Activated T-helper 17 cell treated with anti-CD3 and anti-CD28 coated beads, Interleukin-2, amount 50 U/mL, for 72 hours (primary cell): Measurements from ENCODE around the gene FKBP2. TPM values are rescaled to one million over a fixed set of nuclear protein-coding genes. Genes with fewer than 3 reads are reported as not detected.

Experiments used
- ATAC-seq: fragments of 150-1000 bp; cut with Tn5 transposase; replicated peaks from 2 replicates; pipeline ENCODE4 v1.10.0; 2021; ENCODE audit warnings: mild to moderate bottlenecking, moderate library complexity
- H3K27ac Mint-ChIP-seq: one replicate; pipeline ENCODE4 v1.8.0; 2022; ENCODE audit warnings: mixed read lengths
- H3K27me3 Mint-ChIP-seq: one replicate; pipeline ENCODE4 v1.8.0; 2022; ENCODE audit warnings: mixed read lengths
- H3K36me3 Mint-ChIP-seq: one replicate; pipeline ENCODE4 v1.8.0; 2022; ENCODE audit warnings: low read depth, mild to moderate bottlenecking, mixed read lengths
- H3K4me1 Mint-ChIP-seq: one replicate; pipeline ENCODE4 v1.8.0; 2022; ENCODE audit warnings: mixed read lengths
- H3K4me3 Mint-ChIP-seq: one replicate; pipeline ENCODE4 v1.8.0; 2022; ENCODE audit warnings: mild to moderate bottlenecking, mixed read lengths
- H3K9me3 Mint-ChIP-seq: one replicate; pipeline ENCODE4 v1.8.0; 2022; ENCODE audit warnings: mixed read lengths
- total RNA-seq, 2 donors: library from RNA; stranded (reverse); gene quantifications; one replicate each; pipeline ENCODE4 v1.2.3, GENCODE V29; 2022

FKBP2 gene
- total RNA-seq, 2 donors from 2014 or later: 16.3 to 45.2 TPM

DNA sequence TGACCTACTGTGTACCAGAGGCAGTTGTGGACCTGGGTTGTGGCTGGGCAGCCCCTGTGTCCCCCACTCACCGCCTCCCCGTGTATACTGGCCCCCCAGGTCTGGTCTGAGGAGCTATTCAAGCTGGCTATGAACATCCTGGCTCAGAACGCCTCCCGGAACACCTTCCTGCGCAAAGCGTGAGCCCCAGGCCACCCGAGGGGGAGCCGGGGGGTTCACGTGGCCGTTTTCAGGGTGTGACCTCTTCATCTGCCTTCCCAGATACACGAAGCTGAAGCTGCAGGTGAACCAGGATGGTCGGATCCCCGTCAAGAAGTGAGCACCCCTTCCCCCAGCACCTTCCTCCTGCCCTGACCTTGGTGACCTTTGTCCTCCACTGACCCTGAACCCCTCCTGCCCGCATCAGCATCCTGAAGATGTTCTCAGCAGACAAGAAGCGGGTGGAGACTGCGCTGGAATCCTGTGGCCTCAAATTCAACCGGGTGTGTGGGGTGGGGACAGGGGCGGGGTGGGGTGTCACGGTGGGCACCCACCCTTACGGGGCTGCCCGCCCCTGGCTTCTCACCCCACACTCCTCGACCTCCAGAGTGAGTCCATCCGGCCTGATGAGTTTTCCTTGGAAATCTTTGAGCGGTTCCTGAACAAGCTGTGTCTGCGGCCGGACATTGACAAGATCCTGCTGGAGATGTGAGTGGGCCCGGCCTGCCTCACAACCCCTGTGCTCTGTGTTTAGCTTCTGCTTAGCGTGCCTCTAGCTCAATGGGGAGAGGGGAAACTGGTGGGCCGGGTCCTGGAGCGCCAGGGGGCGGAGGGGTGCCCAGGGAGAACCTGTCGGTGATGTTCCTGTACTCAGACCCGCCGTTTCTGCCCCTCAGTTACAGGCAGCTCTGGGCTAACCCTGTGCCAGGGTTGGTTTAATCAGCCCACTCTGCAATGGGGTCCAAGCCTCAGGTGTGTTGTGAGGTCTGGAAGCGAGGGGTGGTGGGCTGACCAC lies 14.5 kb downstream of the FKBP2 start:
- ATAC-seq: no peak
- no peak overlapping the region for H3K27ac Mint-ChIP-seq
- no peaks in the 10 kb centered on the region for H3K9me3 Mint-ChIP-seq
- H3K4me3 Mint-ChIP-seq: no peak overlapping the region
- peaks cover 26% of the 10 kb centered on the region for H3K36me3 Mint-ChIP-seq
- H3K4me1 Mint-ChIP-seq: peaks cover 16% of the 10 kb centered on the region
- H3K27me3 Mint-ChIP-seq: no peaks in the 10 kb centered on the region

DNA sequence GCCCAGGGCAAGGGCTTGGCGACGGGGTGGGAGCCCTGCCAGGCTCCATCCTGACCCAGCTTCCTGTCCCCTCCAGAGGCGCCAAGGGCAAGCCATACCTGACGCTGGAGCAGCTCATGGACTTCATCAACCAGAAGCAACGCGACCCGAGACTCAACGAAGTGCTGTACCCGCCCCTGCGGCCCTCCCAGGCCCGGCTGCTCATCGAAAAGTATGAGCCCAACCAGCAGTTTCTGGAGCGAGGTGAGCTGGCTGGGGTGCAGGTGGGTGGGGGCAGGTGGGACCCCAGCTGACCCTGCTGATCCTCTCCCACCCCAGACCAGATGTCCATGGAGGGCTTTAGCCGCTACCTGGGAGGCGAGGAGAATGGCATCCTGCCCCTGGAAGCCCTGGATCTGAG lies 15.4 kb downstream of the FKBP2 start:
- H3K36me3 Mint-ChIP-seq: peaks cover 26% of the 10 kb centered on the region
- H3K27ac Mint-ChIP-seq: no peak overlapping the region
- no peaks in the 10 kb centered on the region for H3K27me3 Mint-ChIP-seq
- H3K4me3 Mint-ChIP-seq: no peak overlapping the region
- H3K4me1 Mint-ChIP-seq: peaks cover 16% of the 10 kb centered on the region
- ATAC-seq: no peak
- no peaks in the 10 kb centered on the region for H3K9me3 Mint-ChIP-seq

DNA sequence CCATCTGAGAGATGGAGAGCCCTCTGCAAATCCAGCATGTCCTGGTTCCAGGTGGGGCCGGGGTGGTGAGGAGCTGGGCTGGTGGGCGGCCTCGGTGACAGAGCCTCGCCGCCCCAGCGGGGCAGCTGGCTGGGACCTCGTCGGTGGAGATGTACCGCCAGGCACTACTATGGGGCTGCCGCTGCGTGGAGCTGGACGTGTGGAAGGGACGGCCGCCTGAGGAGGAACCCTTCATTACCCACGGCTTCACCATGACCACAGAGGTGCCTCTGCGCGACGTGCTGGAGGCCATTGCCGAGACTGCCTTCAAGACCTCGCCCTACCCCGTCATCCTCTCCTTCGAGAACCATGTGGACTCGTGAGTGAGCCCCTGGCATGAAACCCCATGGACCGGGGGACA lies 17.5 kb downstream of the FKBP2 start:
- no peak overlapping the region for H3K27ac Mint-ChIP-seq
- H3K9me3 Mint-ChIP-seq: no peaks in the 10 kb centered on the region
- H3K36me3 Mint-ChIP-seq: peaks cover 41% of the 10 kb centered on the region
- no peak for ATAC-seq
- H3K4me3 Mint-ChIP-seq: no peak overlapping the region
- peaks cover 16% of the 10 kb centered on the region for H3K4me1 Mint-ChIP-seq
- H3K27me3 Mint-ChIP-seq: no peaks in the 10 kb centered on the region

DNA sequence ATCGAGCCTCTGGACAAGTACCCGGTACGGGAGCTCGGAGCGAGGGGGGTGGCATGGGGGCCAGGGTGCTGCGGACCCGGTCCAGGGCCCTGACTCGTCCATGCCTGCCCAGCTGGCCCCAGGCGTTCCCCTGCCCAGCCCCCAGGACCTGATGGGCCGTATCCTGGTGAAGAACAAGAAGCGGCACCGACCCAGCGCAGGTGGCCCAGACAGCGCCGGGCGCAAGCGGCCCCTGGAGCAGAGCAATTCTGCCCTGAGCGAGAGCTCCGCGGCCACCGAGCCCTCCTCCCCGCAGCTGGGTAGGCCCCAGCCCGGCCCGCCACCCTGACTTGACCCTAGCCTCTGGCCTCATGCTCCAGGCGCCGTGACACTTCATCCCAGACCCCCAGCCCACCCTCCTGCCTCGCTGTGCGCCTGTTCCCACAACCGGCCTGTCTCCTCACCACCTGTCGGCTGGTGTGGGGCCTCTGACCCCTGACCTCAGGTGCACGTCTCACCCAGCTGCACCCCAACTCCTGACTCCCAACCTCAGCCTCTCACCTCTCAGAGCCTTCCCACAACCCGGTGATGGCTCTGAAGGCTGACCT lies 18.1 kb downstream of the FKBP2 start:
- H3K4me3 Mint-ChIP-seq: peak overlapping the region; percentile 49
- H3K4me1 Mint-ChIP-seq: peaks cover 11% of the 10 kb centered on the region
- H3K27ac Mint-ChIP-seq: peak overlapping the region; percentile 77
- peaks cover 36% of the 10 kb centered on the region for H3K36me3 Mint-ChIP-seq
- H3K9me3 Mint-ChIP-seq: no peaks in the 10 kb centered on the region
- no peak for ATAC-seq
- H3K27me3 Mint-ChIP-seq: no peaks in the 10 kb centered on the region

DNA sequence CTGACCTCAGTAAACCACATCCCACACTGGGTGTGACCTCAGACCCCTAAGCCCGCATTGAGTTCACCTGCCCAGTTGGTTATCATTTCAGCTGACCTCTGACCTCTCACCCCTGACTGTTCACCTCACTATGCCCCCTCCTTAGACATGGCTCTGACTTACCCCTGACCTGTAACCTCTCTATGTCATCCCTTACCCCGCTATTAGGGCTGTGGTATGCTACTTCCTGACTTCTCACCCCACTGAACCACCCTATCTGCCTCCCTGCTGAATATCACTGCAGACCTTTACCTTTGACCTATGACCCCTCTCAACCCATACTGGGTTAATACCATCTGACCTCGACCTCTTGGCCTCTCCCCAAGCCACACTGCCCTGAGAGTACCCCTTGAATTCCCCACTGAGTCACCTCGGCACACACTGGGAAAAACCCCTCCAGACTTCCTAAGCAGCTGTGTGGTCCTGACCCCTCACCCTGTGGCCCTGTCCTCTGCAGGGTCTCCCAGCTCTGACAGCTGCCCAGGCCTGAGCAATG lies 18.7 kb downstream of the FKBP2 start:
- Mint-ChIP-seq H3K27me3 (no peaks in the 10 kb centered on the region), H3K36me3 (peaks cover 35% of the 10 kb centered on the region), H3K9me3 (no peaks in the 10 kb centered on the region), H3K4me3 (peak overlapping the region; percentile 49), H3K4me1 (peaks cover 10% of the 10 kb centered on the region), H3K27ac (peak overlapping the region; percentile 77)
- ATAC-seq: peak; percentile 71

DNA sequence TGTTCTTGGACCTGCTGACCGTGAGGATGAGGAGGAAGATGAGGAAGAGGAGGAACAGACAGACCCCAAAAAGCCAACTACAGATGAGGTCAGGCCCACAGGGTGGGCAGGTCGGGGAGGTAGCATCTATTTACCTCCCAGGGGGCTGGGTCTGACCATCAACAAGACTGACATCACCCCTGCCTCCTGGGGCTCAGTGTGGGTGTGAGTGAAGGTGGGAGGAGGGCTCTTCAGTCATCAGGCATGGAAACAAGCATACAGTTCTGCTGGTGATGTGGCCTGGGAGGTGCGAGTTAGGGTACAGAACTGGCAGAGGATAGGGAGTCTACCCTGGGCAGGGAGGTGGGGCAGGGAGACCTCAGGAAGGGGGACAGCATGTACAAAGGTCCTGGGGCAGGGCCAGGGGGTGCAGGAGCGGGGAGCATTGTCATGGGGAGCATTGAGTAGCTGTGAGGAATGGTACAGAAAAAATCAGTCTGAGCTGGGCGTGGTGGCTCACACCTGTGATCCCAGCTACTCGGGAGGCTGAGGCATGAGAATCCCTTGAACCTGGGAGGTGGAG lies 19.3 kb downstream of the FKBP2 start:
- Mint-ChIP-seq H3K4me3 (peak overlapping the region; percentile 49), H3K27ac (peak overlapping the region; percentile 77), H3K9me3 (no peaks in the 10 kb centered on the region), H3K4me1 (peaks cover 10% of the 10 kb centered on the region), H3K36me3 (peaks cover 35% of the 10 kb centered on the region), H3K27me3 (no peaks in the 10 kb centered on the region)
- peak; percentile 74 for ATAC-seq

DNA sequence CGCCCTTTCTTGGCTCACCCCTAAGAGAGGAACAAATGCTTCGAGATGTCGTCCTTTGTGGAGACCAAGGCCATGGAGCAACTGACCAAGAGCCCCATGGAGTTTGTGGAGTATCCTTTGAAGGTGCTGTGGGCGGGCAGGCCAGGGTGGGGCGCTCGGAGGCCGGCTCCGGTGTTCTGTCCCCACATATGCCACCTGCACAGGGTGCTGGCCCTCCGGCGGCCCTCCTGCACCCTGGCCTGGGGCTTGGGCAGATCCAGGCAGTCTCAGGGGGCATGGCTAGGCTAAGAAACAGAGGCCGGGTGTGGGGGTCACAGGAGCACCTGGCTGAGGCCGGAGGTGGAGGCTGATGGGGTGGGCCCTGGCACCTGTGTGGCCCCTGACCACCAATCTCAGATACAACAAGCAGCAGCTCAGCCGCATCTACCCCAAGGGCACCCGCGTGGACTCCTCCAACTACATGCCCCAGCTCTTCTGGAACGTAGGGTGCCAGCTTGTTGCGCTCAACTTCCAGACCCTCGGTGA lies 20.7 kb downstream of the FKBP2 start:
- no peaks in the 10 kb centered on the region for H3K9me3 Mint-ChIP-seq
- no peak overlapping the region for H3K4me3 Mint-ChIP-seq
- no peak overlapping the region for H3K27ac Mint-ChIP-seq
- H3K36me3 Mint-ChIP-seq: peaks cover 40% of the 10 kb centered on the region
- peaks cover 10% of the 10 kb centered on the region for H3K4me1 Mint-ChIP-seq
- no peak for ATAC-seq
- H3K27me3 Mint-ChIP-seq: no peaks in the 10 kb centered on the region

DNA sequence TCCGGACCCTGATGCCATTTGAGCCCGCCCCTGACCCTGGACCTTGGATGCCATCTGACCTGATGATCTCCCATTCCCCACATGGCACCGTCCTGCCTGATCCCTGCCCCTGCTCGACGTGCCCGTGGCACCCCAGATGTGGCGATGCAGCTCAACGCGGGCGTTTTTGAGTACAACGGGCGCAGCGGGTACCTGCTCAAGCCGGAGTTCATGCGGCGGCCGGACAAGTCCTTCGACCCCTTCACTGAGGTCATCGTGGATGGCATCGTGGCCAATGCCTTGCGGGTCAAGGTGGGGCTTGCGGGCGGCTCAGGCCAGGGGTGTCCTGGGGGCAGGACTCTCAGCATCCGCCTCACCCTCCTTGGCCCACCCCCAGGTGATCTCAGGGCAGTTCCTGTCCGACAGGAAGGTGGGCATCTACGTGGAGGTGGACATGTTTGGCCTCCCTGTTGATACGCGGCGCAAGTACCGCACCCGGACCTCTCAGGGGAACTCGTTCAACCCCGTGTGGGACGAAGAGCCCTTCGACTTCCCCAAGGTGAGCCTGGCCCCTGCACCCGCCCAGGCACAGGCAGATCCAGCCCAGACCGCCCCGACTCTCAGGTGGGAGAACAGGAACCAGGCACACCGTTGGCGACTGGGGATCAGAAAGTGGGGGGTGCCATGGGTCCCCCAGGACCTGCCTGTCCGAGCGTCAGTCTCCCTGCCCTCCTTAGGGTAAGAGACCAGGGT lies 21.5 kb downstream of the FKBP2 start:
- Mint-ChIP-seq H3K27me3 (no peaks in the 10 kb centered on the region), H3K27ac (no peak overlapping the region), H3K4me1 (peaks cover 10% of the 10 kb centered on the region), H3K36me3 (peaks cover 40% of the 10 kb centered on the region), H3K9me3 (no peaks in the 10 kb centered on the region), H3K4me3 (no peak overlapping the region)
- no peak for ATAC-seq

DNA sequence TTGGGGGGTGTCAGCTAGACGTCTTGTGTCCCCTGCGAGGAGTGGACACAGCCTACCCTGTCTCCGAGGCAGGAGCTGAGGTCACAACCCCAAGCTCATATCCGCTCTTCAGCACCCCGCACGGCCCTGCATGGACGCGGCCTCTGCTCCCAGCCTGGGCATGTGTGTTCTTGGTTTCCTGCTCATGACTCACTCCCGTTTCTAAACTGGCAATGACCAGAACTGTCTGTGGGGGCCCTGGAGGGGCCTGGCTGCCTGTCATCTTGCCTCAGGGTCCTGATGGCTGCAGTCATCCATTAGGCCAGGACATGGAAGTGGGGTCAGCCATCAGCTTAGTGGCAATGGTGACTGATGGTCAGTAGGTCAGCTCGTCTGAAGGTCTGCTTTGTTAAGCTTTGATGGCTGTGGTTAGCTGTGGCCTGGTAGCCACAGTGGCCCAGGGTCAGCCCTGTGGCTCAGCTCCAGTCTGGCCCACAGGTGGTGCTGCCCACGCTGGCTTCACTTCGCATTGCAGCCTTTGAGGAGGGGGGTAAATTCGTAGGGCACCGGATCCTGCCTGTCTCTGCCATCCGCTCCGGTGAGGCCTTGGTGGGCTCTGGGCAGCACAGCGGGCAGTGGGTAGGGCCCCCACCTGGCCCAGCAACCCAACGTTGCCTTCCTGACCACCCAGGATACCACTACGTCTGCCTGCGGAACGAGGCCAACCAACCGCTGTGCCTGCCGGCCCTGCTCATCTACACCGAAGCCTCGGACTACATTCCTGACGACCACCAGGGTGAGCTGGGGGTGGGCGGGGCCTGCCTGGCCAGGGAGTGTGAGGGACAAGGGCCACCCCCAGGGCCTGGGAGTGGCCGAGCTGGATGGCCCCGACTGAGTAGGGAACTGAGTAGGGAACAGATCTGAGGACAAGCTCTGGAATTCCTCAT lies 22.4 kb downstream of the FKBP2 start:
- Mint-ChIP-seq H3K9me3 (no peaks in the 10 kb centered on the region), H3K4me1 (peaks cover 15% of the 10 kb centered on the region), H3K4me3 (no peak overlapping the region), H3K27me3 (no peaks in the 10 kb centered on the region), H3K27ac (no peak overlapping the region), H3K36me3 (peaks cover 32% of the 10 kb centered on the region)
- ATAC-seq: no peak

DNA sequence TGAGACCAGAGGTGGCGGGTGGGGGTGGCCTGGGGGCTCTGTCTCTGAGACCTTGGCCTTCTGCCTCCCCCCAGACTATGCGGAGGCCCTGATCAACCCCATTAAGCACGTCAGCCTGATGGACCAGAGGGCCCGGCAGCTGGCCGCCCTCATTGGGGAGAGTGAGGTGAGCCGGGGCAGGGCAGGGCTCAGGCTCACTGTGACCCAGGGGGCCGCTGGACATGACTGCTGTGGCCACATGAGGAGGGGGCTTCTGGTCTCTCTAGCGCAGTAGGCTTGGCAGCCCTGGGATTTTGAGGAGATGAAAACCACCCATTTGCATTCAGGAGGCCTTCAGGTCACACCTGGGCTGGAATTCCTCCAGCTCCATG lies 23.0 kb downstream of the FKBP2 start:
- Mint-ChIP-seq H3K9me3 (no peaks in the 10 kb centered on the region), H3K36me3 (peaks cover 31% of the 10 kb centered on the region), H3K4me3 (no peak overlapping the region), H3K4me1 (peaks cover 22% of the 10 kb centered on the region), H3K27me3 (no peaks in the 10 kb centered on the region), H3K27ac (no peak overlapping the region)
- no peak for ATAC-seq

DNA sequence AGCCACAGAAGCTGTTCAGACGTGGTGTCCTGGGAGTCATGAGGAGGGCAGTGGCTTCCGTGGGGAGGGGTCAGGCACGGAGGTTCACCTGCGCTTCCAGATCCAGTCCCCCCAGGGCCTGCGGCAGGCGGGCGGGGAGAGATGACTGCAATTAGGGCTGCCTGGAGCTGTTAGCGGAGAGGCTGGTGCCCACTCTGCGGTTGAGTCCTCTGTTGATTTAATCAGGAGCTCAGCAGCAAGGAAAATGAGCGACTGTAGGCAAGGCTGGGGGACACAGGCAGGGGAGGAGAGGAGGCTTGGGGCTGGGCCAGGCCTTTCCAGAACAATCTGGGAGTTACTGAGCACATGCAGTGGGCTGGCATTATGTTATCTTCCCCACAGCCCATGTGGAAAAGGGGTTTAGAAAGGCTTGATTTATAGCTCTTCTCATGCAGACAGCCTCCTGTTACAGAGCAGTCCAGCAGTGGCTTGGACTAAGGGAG lies 23.5 kb downstream of the FKBP2 start:
- H3K9me3 Mint-ChIP-seq: no peaks in the 10 kb centered on the region
- no peak for ATAC-seq
- H3K36me3 Mint-ChIP-seq: peaks cover 27% of the 10 kb centered on the region
- no peak overlapping the region for H3K4me3 Mint-ChIP-seq
- no peaks in the 10 kb centered on the region for H3K27me3 Mint-ChIP-seq
- H3K4me1 Mint-ChIP-seq: peaks cover 21% of the 10 kb centered on the region
- no peak overlapping the region for H3K27ac Mint-ChIP-seq

DNA sequence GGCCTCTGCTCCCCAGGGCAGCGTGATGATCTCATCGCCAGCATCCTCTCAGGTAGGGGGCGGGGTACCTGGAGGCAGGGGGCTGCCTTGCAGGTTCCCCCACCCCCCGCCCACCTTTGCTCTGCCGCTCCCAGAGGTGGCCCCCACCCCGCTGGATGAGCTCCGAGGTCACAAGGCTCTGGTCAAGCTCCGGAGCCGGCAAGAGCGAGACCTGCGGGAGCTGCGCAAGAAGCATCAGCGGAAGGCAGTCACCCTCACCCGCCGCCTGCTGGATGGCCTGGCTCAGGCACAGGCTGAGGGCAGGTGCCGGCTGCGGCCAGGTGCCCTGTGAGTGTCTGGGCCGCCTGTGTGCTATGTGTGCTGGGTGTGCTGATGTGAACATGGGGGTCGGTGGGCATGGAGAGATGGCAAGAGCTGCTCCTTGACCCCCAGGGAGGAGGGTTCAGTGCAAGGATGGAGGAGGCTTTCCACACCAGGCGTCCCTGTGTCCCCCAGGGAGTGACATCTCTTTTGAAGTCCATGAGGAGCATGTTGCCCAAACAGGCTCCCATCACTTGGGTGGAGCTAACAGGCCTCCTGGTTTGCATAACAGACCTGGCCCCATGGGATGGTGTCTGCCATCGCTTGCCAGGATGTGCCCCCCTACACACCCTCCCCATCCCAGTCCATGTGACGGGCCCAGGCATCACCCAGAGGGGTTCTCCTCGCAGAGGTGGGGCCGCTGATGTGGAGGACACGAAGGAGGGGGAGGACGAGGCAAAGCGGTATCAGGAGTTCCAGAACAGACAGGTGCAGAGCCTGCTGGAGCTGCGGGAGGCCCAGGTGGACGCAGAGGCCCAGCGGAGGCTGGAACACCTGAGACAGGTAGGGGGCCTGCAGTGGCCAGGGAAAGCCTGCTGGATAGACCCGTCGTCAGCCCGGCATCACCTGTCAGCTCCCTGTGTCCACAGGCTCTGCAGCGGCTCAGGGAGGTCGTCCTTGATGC lies 24.6 kb downstream of the FKBP2 start:
- no peak for ATAC-seq
- H3K4me1 Mint-ChIP-seq: peaks cover 14% of the 10 kb centered on the region
- no peaks in the 10 kb centered on the region for H3K27me3 Mint-ChIP-seq
- peaks cover 29% of the 10 kb centered on the region for H3K36me3 Mint-ChIP-seq
- H3K27ac Mint-ChIP-seq: no peak overlapping the region
- H3K4me3 Mint-ChIP-seq: no peak overlapping the region
- H3K9me3 Mint-ChIP-seq: no peaks in the 10 kb centered on the region
